Panc1 (cell line): ENCODE data around the gene PROZ. TPM values are rescaled to one million over a fixed set of nuclear protein-coding genes. Genes with fewer than 3 reads are reported as not detected.

Source experiments
- ATAC-seq: fragments of 200-7000 bp; cut with Tn5 transposase; 2 replicates; pipeline ENCODE4 v1.9.1; 2020; ENCODE audit warnings: mild to moderate bottlenecking, moderate library complexity
- BruUV-seq: library from RNA; stranded (reverse); fragments of 400-500 nt; replicated peaks from 2 replicates; lab custom pipeline; 2021; lab: Mats Ljungman, UMichigan
- CTCF ChIA-PET: fragments of 300-600 bp; sonication (Branson Sonifier 250); formaldehyde crosslinking; loops from one replicate; lab custom pipeline; 2022; ENCODE audit warnings: antibody characterized with exemption; lab: Charles Lee
- POLR2A ChIA-PET: fragments of 300-600 bp; sonication (Branson Sonifier 250); formaldehyde crosslinking; loops from one replicate; lab custom pipeline; 2022; ENCODE audit warnings: antibody characterized with exemption; lab: Charles Lee
- DNase-seq: peaks from one replicate; pipeline ENCODE4 v3.0.0-alpha.2; 2010; ENCODE audit warnings: low read depth, low spot score
- H3K27ac ChIP-seq: 2 replicates; pipeline ENCODE4 v1.5.1; 2011; ENCODE audit warnings: mild to moderate bottlenecking, low read length, inconsistent platforms
- H3K27me3 ChIP-seq: fragments of 200-500 bp; sonication (Bioruptor generic); 2 replicates; pipeline ENCODE4 v1.6.0; 2014; ENCODE audit warnings: low read length, inconsistent platforms; ENCODE audit not compliant: control insufficient read depth, insufficient read depth
- H3K36me3 ChIP-seq: fragments of 200-500 bp; sonication (Bioruptor generic); 2 replicates; pipeline ENCODE4 v1.5.1; 2014; ENCODE audit warnings: inconsistent platforms, mild to moderate bottlenecking, low read length, moderate library complexity; ENCODE audit not compliant: control insufficient read depth, insufficient read depth
- H3K4me1 ChIP-seq: 2 replicates; pipeline ENCODE4 v1.5.1; 2011; ENCODE audit warnings: inconsistent platforms, mild to moderate bottlenecking, low read length, moderate library complexity; ENCODE audit not compliant: control insufficient read depth, insufficient read depth
- H3K4me3 ChIP-seq, 2 experiments: 2 replicates each; pipeline ENCODE4 v1.5.1; 2011 to 2012; ENCODE audit warnings: low read depth in 2 of 2, low read length in 2 of 2, mild to moderate bottlenecking in 2 of 2, inconsistent platforms in 1 of 2, moderate library complexity in 1 of 2
- H3K9me3 ChIP-seq: fragments of 200-500 bp; sonication (Bioruptor generic); 2 replicates; pipeline ENCODE4 v1.5.1; 2014; ENCODE audit warnings: low read depth, mild to moderate bottlenecking, inconsistent platforms, low read length, moderate library complexity; ENCODE audit not compliant: control insufficient read depth, insufficient read depth
- POLR2AphosphoS5 ChIP-seq: IDR thresholded peaks from 2 replicates; pipeline ENCODE4 v1.6.1; 2012; ENCODE audit warnings: mild to moderate bottlenecking, low read depth, low read length, moderate library complexity
- SIN3A ChIP-seq: IDR thresholded peaks from 2 replicates; pipeline ENCODE4 v1.6.1; 2012; ENCODE audit warnings: low read depth, mild to moderate bottlenecking, low read length, moderate library complexity, borderline replicate concordance; ENCODE audit not compliant: insufficient read depth
- TCF7L2 ChIP-seq: IDR thresholded peaks from 2 replicates; pipeline ENCODE4 v1.6.1; 2011; ENCODE audit warnings: mild to moderate bottlenecking, low read depth, low read length, inconsistent platforms
- in situ Hi-C: cut with HindIII; loops from 2 replicates; pipeline ENCODE4 v1.10.0; 2016; ENCODE audit warnings: low sequenced_read_pairs, low pct_unique_long_range_greater_than_20kb
- intact Hi-C: fragments of 100-400 bp; cut with micrococcal nuclease; formaldehyde crosslinking; loops from one replicate; pipeline ENCODE4 v1.10.0; 2022; ENCODE audit not compliant: unreplicated experiment
- total RNA-seq: library from RNA; stranded (reverse); gene quantifications from one replicate; pipeline ENCODE4 v1.2.1, GENCODE V29; 2021; ENCODE audit not compliant: unreplicated experiment
- TF ChIP-seq, protein P1 (sequence below), 2 experiments: IDR thresholded peaks; 2 replicates each; pipeline ENCODE4 v1.6.1; 2011 to 2012; ENCODE audit warnings: low read depth in 2 of 2, control low read depth in 1 of 2, low read length in 1 of 2, mild to moderate bottlenecking in 1 of 2, moderate library complexity in 1 of 2; ENCODE audit not compliant: insufficient read depth in 1 of 2
- TF ChIP-seq, protein P2 (sequence below): fragments of 450-650 bp; IDR thresholded peaks from 2 replicates; pipeline ENCODE4 v1.5.1; 2017; ENCODE audit warnings: mild to moderate bottlenecking

The PROZ gene
- total RNA-seq, 1 experiment from 2014 or later = not detected

DNA sequence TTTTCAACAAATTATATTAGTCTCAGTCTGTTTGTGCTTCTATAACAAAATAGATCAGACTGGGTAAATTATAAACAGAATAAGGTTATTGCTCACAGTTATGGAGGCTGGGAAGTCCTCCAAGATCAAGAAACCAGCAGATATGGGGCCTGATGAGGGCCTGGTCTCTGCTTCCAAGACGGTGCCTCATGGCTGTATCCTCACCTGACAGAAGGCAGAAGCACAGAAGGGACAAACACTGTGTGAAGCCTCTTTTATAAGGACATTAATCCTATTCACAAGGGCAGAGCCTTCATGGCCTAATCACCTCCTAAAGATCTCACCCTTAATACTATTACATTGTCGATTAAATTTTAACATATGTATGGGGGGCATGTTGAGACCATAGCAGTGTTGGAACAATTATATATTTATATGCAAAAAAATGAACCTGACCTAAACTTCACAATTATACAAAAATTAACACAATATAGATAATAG is 23.1 kb upstream of the PROZ start:
- no peaks in the 10 kb centered on the region for H3K9me3 ChIP-seq
- no peak overlapping the region for H3K4me3 ChIP-seq
- in situ Hi-C loops = no loop called here
- POLR2A ChIA-PET = no interaction called here
- DNase-seq = no peak
- CTCF ChIA-PET = no interaction called here
- TF ChIP-seq TCF7L2 (no peak), SIN3A (no peak), POLR2AphosphoS5 (no peak)
- TF ChIP-seq, protein P1, sequence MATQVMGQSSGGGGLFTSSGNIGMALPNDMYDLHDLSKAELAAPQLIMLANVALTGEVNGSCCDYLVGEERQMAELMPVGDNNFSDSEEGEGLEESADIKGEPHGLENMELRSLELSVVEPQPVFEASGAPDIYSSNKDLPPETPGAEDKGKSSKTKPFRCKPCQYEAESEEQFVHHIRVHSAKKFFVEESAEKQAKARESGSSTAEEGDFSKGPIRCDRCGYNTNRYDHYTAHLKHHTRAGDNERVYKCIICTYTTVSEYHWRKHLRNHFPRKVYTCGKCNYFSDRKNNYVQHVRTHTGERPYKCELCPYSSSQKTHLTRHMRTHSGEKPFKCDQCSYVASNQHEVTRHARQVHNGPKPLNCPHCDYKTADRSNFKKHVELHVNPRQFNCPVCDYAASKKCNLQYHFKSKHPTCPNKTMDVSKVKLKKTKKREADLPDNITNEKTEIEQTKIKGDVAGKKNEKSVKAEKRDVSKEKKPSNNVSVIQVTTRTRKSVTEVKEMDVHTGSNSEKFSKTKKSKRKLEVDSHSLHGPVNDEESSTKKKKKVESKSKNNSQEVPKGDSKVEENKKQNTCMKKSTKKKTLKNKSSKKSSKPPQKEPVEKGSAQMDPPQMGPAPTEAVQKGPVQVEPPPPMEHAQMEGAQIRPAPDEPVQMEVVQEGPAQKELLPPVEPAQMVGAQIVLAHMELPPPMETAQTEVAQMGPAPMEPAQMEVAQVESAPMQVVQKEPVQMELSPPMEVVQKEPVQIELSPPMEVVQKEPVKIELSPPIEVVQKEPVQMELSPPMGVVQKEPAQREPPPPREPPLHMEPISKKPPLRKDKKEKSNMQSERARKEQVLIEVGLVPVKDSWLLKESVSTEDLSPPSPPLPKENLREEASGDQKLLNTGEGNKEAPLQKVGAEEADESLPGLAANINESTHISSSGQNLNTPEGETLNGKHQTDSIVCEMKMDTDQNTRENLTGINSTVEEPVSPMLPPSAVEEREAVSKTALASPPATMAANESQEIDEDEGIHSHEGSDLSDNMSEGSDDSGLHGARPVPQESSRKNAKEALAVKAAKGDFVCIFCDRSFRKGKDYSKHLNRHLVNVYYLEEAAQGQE (IDR thresholded peaks at IDR 0.05; ENCODE audit: insufficient read depth in 1 of 2, low read depth in 2 of 2, low read length in 1 of 2) = no peak
- TF ChIP-seq, protein P2, sequence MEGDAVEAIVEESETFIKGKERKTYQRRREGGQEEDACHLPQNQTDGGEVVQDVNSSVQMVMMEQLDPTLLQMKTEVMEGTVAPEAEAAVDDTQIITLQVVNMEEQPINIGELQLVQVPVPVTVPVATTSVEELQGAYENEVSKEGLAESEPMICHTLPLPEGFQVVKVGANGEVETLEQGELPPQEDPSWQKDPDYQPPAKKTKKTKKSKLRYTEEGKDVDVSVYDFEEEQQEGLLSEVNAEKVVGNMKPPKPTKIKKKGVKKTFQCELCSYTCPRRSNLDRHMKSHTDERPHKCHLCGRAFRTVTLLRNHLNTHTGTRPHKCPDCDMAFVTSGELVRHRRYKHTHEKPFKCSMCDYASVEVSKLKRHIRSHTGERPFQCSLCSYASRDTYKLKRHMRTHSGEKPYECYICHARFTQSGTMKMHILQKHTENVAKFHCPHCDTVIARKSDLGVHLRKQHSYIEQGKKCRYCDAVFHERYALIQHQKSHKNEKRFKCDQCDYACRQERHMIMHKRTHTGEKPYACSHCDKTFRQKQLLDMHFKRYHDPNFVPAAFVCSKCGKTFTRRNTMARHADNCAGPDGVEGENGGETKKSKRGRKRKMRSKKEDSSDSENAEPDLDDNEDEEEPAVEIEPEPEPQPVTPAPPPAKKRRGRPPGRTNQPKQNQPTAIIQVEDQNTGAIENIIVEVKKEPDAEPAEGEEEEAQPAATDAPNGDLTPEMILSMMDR = no peak
- no peaks in the 10 kb centered on the region for H3K4me1 ChIP-seq
- intact Hi-C loops = no loop called here
- no peak overlapping the region for H3K27ac ChIP-seq
- no TSS peak for BruUV-seq
- H3K36me3 ChIP-seq = no peaks in the 10 kb centered on the region
- H3K27me3 ChIP-seq = no peaks in the 10 kb centered on the region
- ATAC-seq = no peak

DNA sequence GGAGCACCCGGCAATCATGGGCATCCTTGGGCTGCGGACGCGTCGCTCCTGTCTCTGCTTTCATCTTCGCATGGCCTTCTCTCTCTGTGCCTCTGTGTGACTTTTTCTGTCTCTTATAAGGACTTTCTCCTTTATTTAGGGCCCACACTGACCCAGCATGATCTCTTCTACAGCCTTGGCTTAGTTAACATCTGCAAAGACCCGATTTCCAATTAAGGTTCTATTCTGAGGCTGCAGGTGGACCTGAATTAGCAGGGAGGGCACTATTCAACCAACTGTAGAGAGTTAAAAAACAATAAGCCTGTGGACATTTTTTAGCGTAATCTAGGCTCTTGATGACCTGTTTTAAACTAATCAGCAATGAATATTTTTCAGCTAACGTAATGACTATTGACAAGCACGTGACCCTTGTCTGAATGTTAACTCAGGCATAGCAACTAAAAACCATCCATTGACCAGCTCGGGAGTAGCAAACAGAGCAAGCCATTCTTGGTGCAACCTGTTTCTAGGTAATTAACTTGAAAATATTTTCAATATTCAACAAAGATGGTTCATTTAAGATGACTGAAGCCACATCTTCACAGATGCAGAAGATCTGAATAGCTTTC is 20.7 kb upstream of the PROZ start:
- DNase-seq (no peak), ATAC-seq (no peak)
- TF ChIP-seq, protein P2 = no peak
- BruUV-seq = no TSS peak
- Histone ChIP-seq H3K27ac (no peak overlapping the region), H3K9me3 (no peaks in the 10 kb centered on the region), H3K4me1 (no peaks in the 10 kb centered on the region), H3K27me3 (no peaks in the 10 kb centered on the region), H3K36me3 (no peaks in the 10 kb centered on the region), H3K4me3 (no peak overlapping the region)
- ChIA-PET CTCF (no interaction called here), POLR2A (no interaction called here)
- in situ Hi-C loops = no loop called here
- intact Hi-C loops = no loop called here
